GM12878 (cell line): ENCODE data around the gene TIMM10. TPM values are rescaled to one million over a fixed set of nuclear protein-coding genes. Genes with fewer than 3 reads are reported as not detected.

Source experiments
- ATAC-seq: fragments of 200-7000 bp; cut with Tn5 transposase; 3 replicates; pipeline ENCODE4 v1.9.1; 2020; ENCODE audit warnings: mild to moderate bottlenecking, moderate library complexity
- BruUV-seq: library from RNA; stranded (reverse); fragments of 400-500 nt; replicated peaks from 2 replicates; lab custom pipeline; 2021; lab: Mats Ljungman, UMichigan
- CTCF ChIA-PET: fragments of 300-600 bp; sonication (Branson Sonifier 250); formaldehyde crosslinking; extraction: SDS; loops from one replicate; lab custom pipeline; 2021; ENCODE audit warnings: inconsistent platforms; lab: Yijun Ruan, JAX
- POLR2A ChIA-PET: fragments of 350-600 bp; formaldehyde crosslinking; extraction: SDS; loops from one replicate; lab custom pipeline; 2021; ENCODE audit warnings: inconsistent platforms; lab: Charles Lee
- RAD21 ChIA-PET: fragments of 300-600 bp; sonication (Branson Sonifier 250); formaldehyde crosslinking; loops from one replicate; lab custom pipeline; 2023; ENCODE audit warnings: antibody characterized with exemption; ENCODE audit not compliant: unreplicated experiment; lab: Charles Lee
- SMC1A ChIA-PET: fragments of 300-600 bp; sonication (Branson Sonifier 250); formaldehyde crosslinking; loops from one replicate; lab custom pipeline; 2023; ENCODE audit not compliant: unreplicated experiment, uncharacterized antibody; lab: Charles Lee
- DNase-seq: peaks from one replicate; pipeline ENCODE4 v3.0.0-alpha.2; 2011; ENCODE audit warnings: low read depth, low spot score
- FAIRE-seq: peaks from 3 replicates; lab custom pipeline; 2011; peaks lifted over from hg19 to GRCh38; lab: Jason Lieb, UNC
- H2AFZ ChIP-seq: 2 replicates; pipeline ENCODE4 v1.6.0; 2011; ENCODE audit warnings: low read depth, low read length, control low read depth; ENCODE audit not compliant: control insufficient read depth
- H3K27ac ChIP-seq: 2 replicates; pipeline ENCODE4 v1.5.1; 2011; ENCODE audit warnings: control low read depth; ENCODE audit not compliant: control insufficient read depth, insufficient read depth
- H3K27me3 ChIP-seq, 2 experiments: replicated peaks in 1 of 2; 2 replicates each; pipeline versions ENCODE4 v1.6.0 to v1.6.1; 2011; ENCODE audit warnings: low read length in 1 of 2; ENCODE audit not compliant: control insufficient read depth in 2 of 2, insufficient read depth in 2 of 2
- H3K36me3 ChIP-seq, 2 experiments: 2 replicates each; pipeline ENCODE4 v1.5.1; 2011; ENCODE audit warnings: low read length in 1 of 2; ENCODE audit not compliant: control insufficient read depth in 2 of 2, insufficient read depth in 2 of 2
- H3K4me1 ChIP-seq: 2 replicates; pipeline ENCODE4 v1.6.1; 2011; ENCODE audit warnings: mild to moderate bottlenecking, low read length, moderate library complexity, mixed read lengths; ENCODE audit not compliant: control insufficient read depth, insufficient read depth
- H3K4me2 ChIP-seq: 2 replicates; pipeline ENCODE4 v1.6.0; 2011; ENCODE audit warnings: control low read depth; ENCODE audit not compliant: control insufficient read depth, insufficient read depth
- H3K4me3 ChIP-seq: fragments of 200-600 bp; sonication (generic); 2 replicates; pipeline ENCODE4 v1.5.1; 2016
- H3K79me2 ChIP-seq: 2 replicates; pipeline ENCODE4 v1.6.0; 2011; ENCODE audit warnings: low read length; ENCODE audit not compliant: control insufficient read depth, insufficient read depth
- H3K9ac ChIP-seq: 2 replicates; pipeline ENCODE4 v1.8.0; 2011; ENCODE audit warnings: low read length, control low read depth, mixed read lengths; ENCODE audit not compliant: control insufficient read depth, insufficient read depth
- H3K9me3 ChIP-seq: replicated peaks from 3 replicates; pipeline ENCODE4 v1.5.1; 2011; ENCODE audit warnings: mild to moderate bottlenecking, low read length; ENCODE audit not compliant: control insufficient read depth, insufficient read depth
- H4K20me1 ChIP-seq: 2 replicates; pipeline ENCODE4 v1.6.0; 2011; ENCODE audit not compliant: control insufficient read depth, insufficient read depth
- ASH2L ChIP-seq: fragments of 300-600, 200-600 bp; sonication (generic); IDR thresholded peaks from 2 replicates; pipeline ENCODE4 v1.6.1; 2017; ENCODE audit warnings: low read depth, mild to moderate bottlenecking, borderline replicate concordance
- ATF3 ChIP-seq: IDR thresholded peaks from 2 replicates; pipeline ENCODE4 v1.6.1; 2011; ENCODE audit warnings: low read depth, mild to moderate bottlenecking, low read length, moderate library complexity, borderline replicate concordance; ENCODE audit errors: extremely low read depth
- BHLHE40 ChIP-seq, 2 experiments: fragments of 450-650 bp in 1 of 2; IDR thresholded peaks; 2 replicates each; pipeline ENCODE4 v1.6.1; 2011 to 2017; ENCODE audit warnings: low read depth in 2 of 2, borderline replicate concordance in 1 of 2, improper control_type of control experiment in 1 of 2, low read length in 1 of 2, mild to moderate bottlenecking in 1 of 2
- BMI1 ChIP-seq: fragments of 450-650 bp; IDR thresholded peaks from 2 replicates; pipeline ENCODE4 v1.6.1; 2016; ENCODE audit warnings: mild to moderate bottlenecking, moderate library complexity, borderline replicate concordance
- CBX3 ChIP-seq: fragments of 200-600 bp; sonication (generic); IDR thresholded peaks from 2 replicates; pipeline ENCODE4 v1.6.1; 2016; ENCODE audit warnings: low read depth, borderline replicate concordance
- CREB1 ChIP-seq: IDR thresholded peaks from 2 replicates; pipeline ENCODE4 v1.6.1; 2012; ENCODE audit warnings: low read depth, mild to moderate bottlenecking, inconsistent platforms
- ESRRA ChIP-seq: IDR thresholded peaks from 2 replicates; pipeline ENCODE4 v1.6.1; 2012; ENCODE audit warnings: mild to moderate bottlenecking, low read length, improper control_type of control experiment
- IKZF1 ChIP-seq: fragments of 450-650 bp; conservative IDR thresholded peaks from 2 replicates; pipeline ENCODE4 v1.6.1; 2017; ENCODE audit warnings: antibody characterized with exemption, mild to moderate bottlenecking
- MYC ChIP-seq: IDR thresholded peaks from 2 replicates; pipeline ENCODE4 v1.6.1; 2011; ENCODE audit warnings: mild to moderate bottlenecking, low read length, moderate library complexity, inconsistent platforms; ENCODE audit not compliant: insufficient read depth, insufficient replicate concordance, insufficient read length, severe bottlenecking
- NRF1 ChIP-seq: conservative IDR thresholded peaks from 2 replicates; pipeline ENCODE4 v1.6.1; 2011; ENCODE audit warnings: mild to moderate bottlenecking, low read depth, low read length, improper control_type of control experiment
- PML ChIP-seq: IDR thresholded peaks from 2 replicates; pipeline ENCODE4 v1.6.1; 2012; ENCODE audit warnings: low read length, inconsistent platforms
- POLR2A ChIP-seq: IDR thresholded peaks from 2 replicates; pipeline ENCODE4 v1.6.1; 2011; ENCODE audit warnings: low read depth, mild to moderate bottlenecking, low read length
- RB1 ChIP-seq: fragments of 450-650 bp; formaldehyde crosslinking; IDR thresholded peaks from 2 replicates; pipeline ENCODE4 v1.6.1; 2017; ENCODE audit warnings: mild to moderate bottlenecking, borderline replicate concordance
- SIX5 ChIP-seq: IDR thresholded peaks from 2 replicates; pipeline ENCODE4 v1.6.1; 2011; ENCODE audit warnings: mild to moderate bottlenecking, low read depth, low read length, moderate library complexity; ENCODE audit not compliant: severe bottlenecking
- SREBF1 ChIP-seq: IDR thresholded peaks from 2 replicates; pipeline ENCODE4 v1.6.1; 2012; ENCODE audit warnings: mild to moderate bottlenecking, low read length
- YBX1 ChIP-seq: fragments of 450-650 bp; IDR thresholded peaks from 2 replicates; pipeline ENCODE4 v1.6.1; 2016; ENCODE audit warnings: antibody characterized with exemption
- WGBS: methylation state at CpG from one replicate; pipeline ENCODE4 v1.1.6; 2016; ENCODE audit warnings: low lambda C conversion rate; ENCODE audit not compliant: insufficient replicate concordance, insufficient coverage; ENCODE audit errors: missing lambda C conversion rate; 5-methylcytosine and 5-hydroxymethylcytosine counted together
- in situ Hi-C: fragments of 300-500 bp; cut with MboI; formaldehyde crosslinking; loops from 9 replicates; pipeline ENCODE4 v1.14.3; 2018; ENCODE audit warnings: mixed read lengths
- intact Hi-C: fragments of 100-400 bp; cut with micrococcal nuclease; formaldehyde crosslinking; loops from one replicate; pipeline ENCODE4 v1.14.2; 2022; ENCODE audit not compliant: unreplicated experiment
- polyA plus RNA-seq, 11 experiments: library from polyadenylated mRNA; depleted of rRNA in 4 of 11; unstranded in 6 of 11; stranded (reverse) in 5 of 11; fragments of >200 nt; fragmentation: Nextera tagmentation in 4 of 11; fragmentation: Illumina TruSeq in 1 of 11; extraction: Ambion mirVana in 4 of 11; extraction: Trizol in 1 of 11; gene quantifications; 1 replicate in 1 of 11; 2 replicates in 10 of 11; pipeline versions ENCODE4 v1.2.1 to v1.2.3, GENCODE V29; 2011 to 2016; ENCODE audit warnings: inconsistent platforms in 2 of 11, missing spikeins in 2 of 11, low read depth in 1 of 11
- total RNA-seq, 4 experiments: library from RNA; depleted of rRNA in 3 of 4; stranded (reverse); fragments of >200 nt in 3 of 4; fragmentation: Illumina TruSeq in 1 of 4; extraction: Trizol in 1 of 4; gene quantifications; 2 replicates each; pipeline versions ENCODE4 v1.2.1 to v1.2.3, GENCODE V29; 2013 to 2021
- TF ChIP-seq, protein P1 (sequence below): fragments of 450-650 bp; IDR thresholded peaks from 2 replicates; pipeline ENCODE4 v1.6.1; 2017; ENCODE audit warnings: borderline replicate concordance
- TF ChIP-seq, protein P2 (sequence below): fragments of 450-650 bp; IDR thresholded peaks from 2 replicates; pipeline ENCODE4 v1.6.1; 2017; ENCODE audit warnings: low read depth, mild to moderate bottlenecking, moderate library complexity

The TIMM10 gene
- total and polyA plus RNA-seq, 10 of the 15 experiments (the other 5 are each of a cell fraction or from before 2014, with no cell fraction given), result 148 to 898 (median 206) TPM

- TF ChIP-seq ATF3, result peak; percentile 29; the same call in 1 of the 2 replicates
- TF ChIP-seq IKZF1, result peak; percentile 51; the same call in 1 of the 2 replicates
- TF ChIP-seq MYC, result peak; percentile 88
Measured at GRCh38 chr11:57482782-57483561, 47.6 kb downstream of the TIMM10 start (continued).

GRCh38 chr11:57481915-57482781 is 48.4 kb downstream of the TIMM10 start:
- in situ Hi-C loops, result loop anchor here (5.0 to 25.0 kb wide), 2 partner anchors 135 to 645 kb away; no protein-coding TSS in a partner anchor
- TF ChIP-seq CREB1 (no peak), ESRRA (no peak), POLR2A (no peak), SIX5 (no peak), YBX1 (no peak), SREBF1 (no peak), ASH2L (no peak), CBX3 (no peak), BMI1 (no peak), BHLHE40 (IDR thresholded peaks at IDR 0.05; ENCODE audit: borderline replicate concordance in 1 of 2, low read depth in 2 of 2, low read length in 1 of 2) (no peak), RB1 (no peak), PML (no peak), NRF1 (no peak)
- TF ChIP-seq, protein P1, sequence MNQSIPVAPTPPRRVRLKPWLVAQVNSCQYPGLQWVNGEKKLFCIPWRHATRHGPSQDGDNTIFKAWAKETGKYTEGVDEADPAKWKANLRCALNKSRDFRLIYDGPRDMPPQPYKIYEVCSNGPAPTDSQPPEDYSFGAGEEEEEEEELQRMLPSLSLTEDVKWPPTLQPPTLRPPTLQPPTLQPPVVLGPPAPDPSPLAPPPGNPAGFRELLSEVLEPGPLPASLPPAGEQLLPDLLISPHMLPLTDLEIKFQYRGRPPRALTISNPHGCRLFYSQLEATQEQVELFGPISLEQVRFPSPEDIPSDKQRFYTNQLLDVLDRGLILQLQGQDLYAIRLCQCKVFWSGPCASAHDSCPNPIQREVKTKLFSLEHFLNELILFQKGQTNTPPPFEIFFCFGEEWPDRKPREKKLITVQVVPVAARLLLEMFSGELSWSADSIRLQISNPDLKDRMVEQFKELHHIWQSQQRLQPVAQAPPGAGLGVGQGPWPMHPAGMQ, result no peak
- TF ChIP-seq, protein P2, sequence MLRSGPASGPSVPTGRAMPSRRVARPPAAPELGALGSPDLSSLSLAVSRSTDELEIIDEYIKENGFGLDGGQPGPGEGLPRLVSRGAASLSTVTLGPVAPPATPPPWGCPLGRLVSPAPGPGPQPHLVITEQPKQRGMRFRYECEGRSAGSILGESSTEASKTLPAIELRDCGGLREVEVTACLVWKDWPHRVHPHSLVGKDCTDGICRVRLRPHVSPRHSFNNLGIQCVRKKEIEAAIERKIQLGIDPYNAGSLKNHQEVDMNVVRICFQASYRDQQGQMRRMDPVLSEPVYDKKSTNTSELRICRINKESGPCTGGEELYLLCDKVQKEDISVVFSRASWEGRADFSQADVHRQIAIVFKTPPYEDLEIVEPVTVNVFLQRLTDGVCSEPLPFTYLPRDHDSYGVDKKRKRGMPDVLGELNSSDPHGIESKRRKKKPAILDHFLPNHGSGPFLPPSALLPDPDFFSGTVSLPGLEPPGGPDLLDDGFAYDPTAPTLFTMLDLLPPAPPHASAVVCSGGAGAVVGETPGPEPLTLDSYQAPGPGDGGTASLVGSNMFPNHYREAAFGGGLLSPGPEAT, result no peak

More at GRCh38 chr11:57481915-57482781, 48.4 kb downstream of the TIMM10 start:
- Histone ChIP-seq H3K79me2 (no peaks in the 10 kb centered on the region), H3K27me3 (no peaks in the 10 kb centered on the region), H2AFZ (no peak overlapping the region), H3K9me3 (no peaks in the 10 kb centered on the region), H3K36me3 (peaks cover 2 to 3% of the 10 kb centered on the region in 2 experiments; a peak in 2 of 4 replicates), H3K9ac (no peak overlapping the region), H3K4me3 (no peak overlapping the region), H3K4me1 (peaks cover 13% of the 10 kb centered on the region), H3K27ac (no peak overlapping the region), H4K20me1 (no peaks in the 10 kb centered on the region), H3K4me2 (no peak overlapping the region)
- ChIA-PET POLR2A (no interaction called here), CTCF (interaction anchor here (0.8 to 9.4 kb wide), 12 partner anchors 9 to 159 kb away, joined by 3 to 321 read pairs (median 18); partner anchors contain the start of genes RTN4RL2, SLC43A1 and TIMM10), SMC1A (interaction anchor here (1.8 to 7.9 kb wide), 2 partner anchors 24 to 44 kb away, joined by 7 to 95 read pairs; no protein-coding TSS in a partner anchor), RAD21 (interaction anchor here (0.6 to 5.4 kb wide), 5 partner anchors 18 to 159 kb away, joined by 3 to 79 read pairs (median 3); no protein-coding TSS in a partner anchor)
- intact Hi-C loops, result no loop called here
- 68% methylated on average over 33 of the region's 44 CpGs for WGBS
- no peak for FAIRE-seq
- BruUV-seq, result no TSS peak
- DNase-seq, result no peak
- no peak for ATAC-seq
